Measurements from ENCODE around the gene CHST8.

- no peak for TF ChIP-seq CTCF (conservative IDR thresholded peaks at IDR 0.05)
- TF ChIP-seq EZH2 (IDR thresholded peaks at IDR 0.05; ENCODE audit: low read depth): no peak
These were observed 39.6 kb downstream of the CHST8 start for GRCh38 chr19:33661336-33661735.
